OCI-LY1 (cell line): ENCODE measurements around the gene KCNA2.

Experiments
- H2AFZ ChIP-seq: fragments of 200-600 bp; sonication (generic), shearing (Covaris generic); 2 replicates; pipeline ENCODE4 v1.6.0; 2014; ENCODE audit warnings: antibody characterized with exemption, mild to moderate bottlenecking, low read length
- H3F3A ChIP-seq: fragments of 200-600 bp; sonication (generic), shearing (Covaris generic); 2 replicates; pipeline ENCODE4 v1.6.0; 2014; ENCODE audit warnings: mild to moderate bottlenecking, antibody characterized with exemption, low read length, moderate library complexity; ENCODE audit not compliant: insufficient read depth
- H3K27ac ChIP-seq: fragments of 200-600 bp; sonication (generic); 2 replicates; pipeline ENCODE4 v1.5.1; 2014; ENCODE audit warnings: low read length, mixed run types, mild to moderate bottlenecking, low read depth; ENCODE audit not compliant: poor library complexity, severe bottlenecking
- H3K27me3 ChIP-seq: fragments of 200-600 bp; sonication (generic); 2 replicates; pipeline ENCODE4 v1.6.0; 2014; ENCODE audit warnings: antibody characterized with exemption, mild to moderate bottlenecking, low read length, moderate library complexity; ENCODE audit not compliant: insufficient read depth
- H3K36me3 ChIP-seq: fragments of 200-600 bp; sonication (generic); 2 replicates; pipeline ENCODE4 v1.6.1; 2014; ENCODE audit warnings: mild to moderate bottlenecking, antibody characterized with exemption, low read length, moderate library complexity, mixed read lengths; ENCODE audit not compliant: insufficient read depth
- H3K4me1 ChIP-seq: fragments of 200-600 bp; sonication (generic); 2 replicates; pipeline ENCODE4 v1.5.1; 2014; ENCODE audit warnings: mild to moderate bottlenecking, low read length, moderate library complexity; ENCODE audit not compliant: insufficient read depth, severe bottlenecking
- H3K4me2 ChIP-seq: fragments of 200-600 bp; sonication (generic), shearing (Covaris generic); 2 replicates; pipeline ENCODE4 v1.6.1; 2014; ENCODE audit warnings: low read length
- H3K4me3 ChIP-seq: fragments of 200-600 bp; sonication (generic); 2 replicates; pipeline ENCODE4 v1.5.1; 2014; ENCODE audit warnings: low read length, low read depth, mild to moderate bottlenecking, mixed read lengths; ENCODE audit not compliant: poor library complexity, severe bottlenecking
- H3K79me2 ChIP-seq: fragments of 200-600 bp; shearing (Covaris generic); 2 replicates; pipeline ENCODE4 v1.6.1; 2016; ENCODE audit warnings: mixed run types, low read length, mixed read lengths; ENCODE audit not compliant: insufficient read depth
- H3K9ac ChIP-seq: fragments of 200-600 bp; sonication (generic), shearing (Covaris generic); 2 replicates; pipeline ENCODE4 v1.6.1; 2014; ENCODE audit warnings: mild to moderate bottlenecking, low read length, mixed read lengths
- H3K9me2 ChIP-seq: fragments of 200-600 bp; sonication (generic), shearing (Covaris generic); 2 replicates; pipeline ENCODE4 v1.6.1; 2014; ENCODE audit warnings: low read depth, mild to moderate bottlenecking, low read length, mixed read lengths
- H3K9me3 ChIP-seq: fragments of 200-600 bp; shearing (Covaris generic); 2 replicates; pipeline ENCODE4 v1.6.1; 2014; ENCODE audit warnings: low read length, mixed read lengths
- H4K20me1 ChIP-seq: fragments of 200-600 bp; sonication (generic), shearing (Covaris generic); 2 replicates; pipeline ENCODE4 v1.6.0; 2016; ENCODE audit warnings: mild to moderate bottlenecking, low read length; ENCODE audit not compliant: insufficient read depth
- EZH2 ChIP-seq: fragments of 200-600 bp; sonication (generic), shearing (Covaris generic); IDR thresholded peaks from 2 replicates; pipeline ENCODE4 v1.8.0; 2017; ENCODE audit warnings: borderline replicate concordance, mixed run types, mild to moderate bottlenecking, antibody characterized with exemption, low read length, moderate library complexity, mixed read lengths
- TF ChIP-seq, protein P1 (sequence below): fragments of 200-600 bp; sonication (generic), shearing (Covaris generic); IDR thresholded peaks from 2 replicates; pipeline ENCODE4 v1.5.1; 2017; ENCODE audit warnings: mild to moderate bottlenecking, antibody characterized with exemption, low read length, moderate library complexity, mixed read lengths

The KCNA2 gene

DNA sequence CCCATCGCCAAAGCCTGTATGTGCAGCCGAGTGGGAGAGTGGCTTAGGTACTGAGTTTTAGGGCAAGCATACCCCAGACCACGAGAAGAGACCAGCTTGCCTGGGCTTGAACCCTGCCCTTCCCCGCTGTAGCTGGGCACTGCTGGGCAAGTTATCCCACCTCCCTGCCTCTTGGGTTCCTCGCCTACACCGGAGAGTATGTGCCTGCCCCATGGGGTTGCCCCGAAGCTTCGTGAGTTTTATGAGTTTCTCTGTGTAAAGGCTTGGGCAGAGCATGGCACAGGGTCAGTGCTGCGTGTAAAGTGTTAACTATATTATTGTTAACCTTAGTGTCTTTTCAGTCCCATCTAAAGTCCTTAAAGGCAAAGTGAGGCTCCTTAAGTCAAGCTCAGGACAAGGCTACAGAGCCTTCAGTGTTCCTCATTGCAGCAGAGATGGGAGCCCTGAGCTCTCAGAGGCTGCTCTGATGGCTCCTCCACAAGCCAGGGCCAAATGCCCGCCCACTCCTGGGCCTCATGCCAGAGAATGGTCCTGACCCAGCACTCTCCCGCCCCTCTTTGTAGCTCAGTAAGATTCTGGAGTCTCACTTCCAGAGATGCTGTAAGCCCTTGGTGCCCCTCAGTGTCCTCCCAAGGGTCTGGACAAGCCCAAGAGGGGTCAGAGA, 50.2 kb downstream of the KCNA2 start:
- Histone ChIP-seq H3K36me3 (no peaks in the 10 kb centered on the region), H4K20me1 (no peaks in the 10 kb centered on the region), H2AFZ (no peak overlapping the region), H3K4me1 (no peaks in the 10 kb centered on the region), H3K4me3 (no peak overlapping the region), H3K27me3 (no peaks in the 10 kb centered on the region), H3K9me2 (no peaks in the 10 kb centered on the region), H3K27ac (no peak overlapping the region), H3F3A (no peaks in the 10 kb centered on the region), H3K79me2 (no peaks in the 10 kb centered on the region), H3K9me3 (no peaks in the 10 kb centered on the region), H3K9ac (no peak overlapping the region), H3K4me2 (peak overlapping the region; percentile 46; the same call in 1 of the 2 replicates)
- TF ChIP-seq, protein P1, sequence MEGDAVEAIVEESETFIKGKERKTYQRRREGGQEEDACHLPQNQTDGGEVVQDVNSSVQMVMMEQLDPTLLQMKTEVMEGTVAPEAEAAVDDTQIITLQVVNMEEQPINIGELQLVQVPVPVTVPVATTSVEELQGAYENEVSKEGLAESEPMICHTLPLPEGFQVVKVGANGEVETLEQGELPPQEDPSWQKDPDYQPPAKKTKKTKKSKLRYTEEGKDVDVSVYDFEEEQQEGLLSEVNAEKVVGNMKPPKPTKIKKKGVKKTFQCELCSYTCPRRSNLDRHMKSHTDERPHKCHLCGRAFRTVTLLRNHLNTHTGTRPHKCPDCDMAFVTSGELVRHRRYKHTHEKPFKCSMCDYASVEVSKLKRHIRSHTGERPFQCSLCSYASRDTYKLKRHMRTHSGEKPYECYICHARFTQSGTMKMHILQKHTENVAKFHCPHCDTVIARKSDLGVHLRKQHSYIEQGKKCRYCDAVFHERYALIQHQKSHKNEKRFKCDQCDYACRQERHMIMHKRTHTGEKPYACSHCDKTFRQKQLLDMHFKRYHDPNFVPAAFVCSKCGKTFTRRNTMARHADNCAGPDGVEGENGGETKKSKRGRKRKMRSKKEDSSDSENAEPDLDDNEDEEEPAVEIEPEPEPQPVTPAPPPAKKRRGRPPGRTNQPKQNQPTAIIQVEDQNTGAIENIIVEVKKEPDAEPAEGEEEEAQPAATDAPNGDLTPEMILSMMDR = no peak
- no peak for TF ChIP-seq EZH2

GRCh38 chr1:110554871-110555801, 51.0 kb downstream of the KCNA2 start:
- Histone ChIP-seq H3K27me3 (no peaks in the 10 kb centered on the region), H3K4me2 (peak overlapping the region; percentile 46; the same call in 1 of the 2 replicates), H4K20me1 (no peaks in the 10 kb centered on the region), H3K79me2 (no peaks in the 10 kb centered on the region), H3K4me1 (no peaks in the 10 kb centered on the region), H3K9me3 (no peaks in the 10 kb centered on the region), H3K9ac (no peak overlapping the region), H2AFZ (no peak overlapping the region), H3K4me3 (no peak overlapping the region), H3K9me2 (no peaks in the 10 kb centered on the region), H3K27ac (no peak overlapping the region), H3K36me3 (no peaks in the 10 kb centered on the region), H3F3A (no peaks in the 10 kb centered on the region)
- TF ChIP-seq EZH2 = no peak
- TF ChIP-seq, protein P1 = peak; percentile 35; the same call in 1 of the 2 replicates

GRCh38 chr1:110551278-110551809, 54.8 kb downstream of the KCNA2 start:
- Histone ChIP-seq H3K9ac (no peak overlapping the region), H3K36me3 (no peaks in the 10 kb centered on the region), H3K9me3 (no peaks in the 10 kb centered on the region), H3K79me2 (no peaks in the 10 kb centered on the region), H3K27me3 (no peaks in the 10 kb centered on the region), H3K4me2 (no peak overlapping the region), H3K4me1 (no peaks in the 10 kb centered on the region), H4K20me1 (no peaks in the 10 kb centered on the region), H3K9me2 (no peaks in the 10 kb centered on the region), H3K4me3 (no peak overlapping the region), H3K27ac (no peak overlapping the region), H2AFZ (no peak overlapping the region), H3F3A (no peaks in the 10 kb centered on the region)
- TF ChIP-seq, protein P1 = no peak
- TF ChIP-seq EZH2 = no peak
